PC-9 (cell line): Measurements from ENCODE around the gene DDX23. TPM values are rescaled to one million over a fixed set of nuclear protein-coding genes. Genes with fewer than 3 reads are reported as not detected.

Source experiments
- BruUV-seq: library from RNA; stranded (reverse); fragments of 400-500 nt; replicated peaks from 2 replicates; lab custom pipeline; 2021; lab: Mats Ljungman, UMichigan
- CTCF ChIA-PET: fragments of 300-600 bp; sonication (Branson Sonifier 250); formaldehyde crosslinking; loops from one replicate; lab custom pipeline; 2022; ENCODE audit warnings: antibody characterized with exemption; lab: Charles Lee
- POLR2A ChIA-PET: fragments of 300-600 bp; sonication (Branson Sonifier 250); formaldehyde crosslinking; loops from one replicate; lab custom pipeline; 2022; ENCODE audit warnings: antibody characterized with exemption; ENCODE audit not compliant: unreplicated experiment; lab: Charles Lee
- DNase-seq, 2 experiments: peaks; one replicate each; pipeline versions ENCODE4 v3.0.0 to v3.0.0-alpha.2; 2015 to 2022; ENCODE audit warnings: mixed read lengths in 1 of 2
- H2AFZ ChIP-seq: fragments of 200-600 bp; sonication (generic); 2 replicates; pipeline ENCODE4 v1.8.1; 2017; ENCODE audit warnings: antibody characterized with exemption
- H3F3A ChIP-seq: fragments of 200-600 bp; sonication (generic); 2 replicates; pipeline ENCODE4 v1.8.1; 2017; ENCODE audit warnings: antibody characterized with exemption, mild to moderate bottlenecking, low read depth; ENCODE audit not compliant: insufficient read depth
- H3K27ac ChIP-seq: fragments of 200-600 bp; sonication (generic); 2 replicates; pipeline ENCODE4 v1.6.1; 2016; ENCODE audit warnings: mixed run types
- H3K27me3 ChIP-seq: fragments of 200-600 bp; sonication (generic); 2 replicates; pipeline ENCODE4 v1.6.1; 2016; ENCODE audit warnings: low read depth, mixed run types; ENCODE audit not compliant: insufficient read depth
- H3K36me3 ChIP-seq: fragments of 200-600 bp; sonication (generic); 2 replicates; pipeline ENCODE4 v1.6.1; 2016; ENCODE audit warnings: low read depth, mixed run types
- H3K4me1 ChIP-seq: fragments of 200-600 bp; sonication (generic); replicated peaks from 2 replicates; pipeline ENCODE4 v1.6.1; 2016; ENCODE audit warnings: mixed run types; ENCODE audit not compliant: insufficient read depth
- H3K4me2 ChIP-seq: fragments of 200-600 bp; sonication (generic); 2 replicates; pipeline ENCODE4 v1.6.1; 2017; ENCODE audit warnings: mixed run types
- H3K4me3 ChIP-seq: fragments of 200-600 bp; sonication (generic); 2 replicates; pipeline ENCODE4 v1.6.1; 2016; ENCODE audit warnings: mixed run types
- H3K79me2 ChIP-seq: fragments of 200-600 bp; sonication (generic); 2 replicates; pipeline ENCODE4 v1.6.1; 2017; ENCODE audit warnings: low read depth, mixed run types
- H3K9me2 ChIP-seq: fragments of 200-600 bp; sonication (generic); 2 replicates; pipeline ENCODE4 v1.8.1; 2017; ENCODE audit warnings: mild to moderate bottlenecking; ENCODE audit not compliant: insufficient read depth
- H3K9me3 ChIP-seq: fragments of 200-600 bp; sonication (generic); 2 replicates; pipeline ENCODE4 v1.8.1; 2016; ENCODE audit warnings: low read depth; ENCODE audit not compliant: insufficient read depth
- H4K20me1 ChIP-seq: fragments of 200-600 bp; sonication (generic); 2 replicates; pipeline ENCODE4 v1.8.1; 2017; ENCODE audit not compliant: insufficient read depth
- EZH2 ChIP-seq: fragments of 200-600 bp; sonication (generic); IDR thresholded peaks from 2 replicates; pipeline ENCODE4 v1.8.0; 2017; ENCODE audit warnings: antibody characterized with exemption, low read depth
- intact Hi-C: fragments of 100-400 bp; cut with micrococcal nuclease; formaldehyde crosslinking; loops from one replicate; pipeline ENCODE4 v1.10.0; 2022; ENCODE audit not compliant: unreplicated experiment
- total RNA-seq: library from RNA; stranded (reverse); gene quantifications from 2 replicates; pipeline ENCODE4 v1.2.3, GENCODE V29; 2021
- TF ChIP-seq, protein P1 (sequence below): fragments of 200-600 bp; sonication (generic); conservative IDR thresholded peaks from 2 replicates; pipeline ENCODE4 v1.6.1; 2017; ENCODE audit warnings: mixed run types, antibody characterized with exemption, mild to moderate bottlenecking, moderate library complexity

DDX23 gene
- total RNA-seq, 1 experiment from 2014 or later = 91.4 TPM

DNA sequence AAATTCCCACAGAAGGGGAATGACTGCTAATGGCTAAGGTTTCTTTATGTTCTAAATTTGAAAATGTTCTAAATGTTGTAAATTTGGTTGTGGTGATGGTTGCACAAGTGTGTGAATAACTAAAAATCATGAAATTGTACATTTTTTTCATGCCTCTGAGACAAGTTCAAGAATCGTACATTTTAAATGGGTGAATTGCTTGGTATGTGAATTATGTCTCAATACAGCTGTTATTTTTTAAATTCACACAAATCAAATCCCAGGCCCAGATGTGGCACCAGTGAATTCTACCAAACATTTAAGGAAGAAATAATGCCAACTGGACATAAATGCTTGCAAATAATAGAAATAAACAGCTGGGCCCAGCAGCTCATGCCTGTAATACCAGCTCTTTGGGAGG is 42.3 kb upstream of the DDX23 start:
- peaks cover 7% of the 10 kb centered on the region; the same call in 1 of the 2 replicates for H3K27me3 ChIP-seq
- TF ChIP-seq, protein P1, sequence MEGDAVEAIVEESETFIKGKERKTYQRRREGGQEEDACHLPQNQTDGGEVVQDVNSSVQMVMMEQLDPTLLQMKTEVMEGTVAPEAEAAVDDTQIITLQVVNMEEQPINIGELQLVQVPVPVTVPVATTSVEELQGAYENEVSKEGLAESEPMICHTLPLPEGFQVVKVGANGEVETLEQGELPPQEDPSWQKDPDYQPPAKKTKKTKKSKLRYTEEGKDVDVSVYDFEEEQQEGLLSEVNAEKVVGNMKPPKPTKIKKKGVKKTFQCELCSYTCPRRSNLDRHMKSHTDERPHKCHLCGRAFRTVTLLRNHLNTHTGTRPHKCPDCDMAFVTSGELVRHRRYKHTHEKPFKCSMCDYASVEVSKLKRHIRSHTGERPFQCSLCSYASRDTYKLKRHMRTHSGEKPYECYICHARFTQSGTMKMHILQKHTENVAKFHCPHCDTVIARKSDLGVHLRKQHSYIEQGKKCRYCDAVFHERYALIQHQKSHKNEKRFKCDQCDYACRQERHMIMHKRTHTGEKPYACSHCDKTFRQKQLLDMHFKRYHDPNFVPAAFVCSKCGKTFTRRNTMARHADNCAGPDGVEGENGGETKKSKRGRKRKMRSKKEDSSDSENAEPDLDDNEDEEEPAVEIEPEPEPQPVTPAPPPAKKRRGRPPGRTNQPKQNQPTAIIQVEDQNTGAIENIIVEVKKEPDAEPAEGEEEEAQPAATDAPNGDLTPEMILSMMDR = no peak
- TF ChIP-seq EZH2 = no peak
- DNase-seq = no peak
- no peaks in the 10 kb centered on the region for H3K9me2 ChIP-seq
- H3K4me2 ChIP-seq = no peak overlapping the region
- no peak overlapping the region for H3K4me3 ChIP-seq
- BruUV-seq = no TSS peak
- ChIA-PET POLR2A (no interaction called here), CTCF (interaction anchor here (0.7 to 1.4 kb wide), 2 partner anchors 41 to 678 kb away, joined by 3 to 4 read pairs; no protein-coding TSS in a partner anchor)
- intact Hi-C loops = no loop called here
- H3K36me3 ChIP-seq = no peaks in the 10 kb centered on the region
- no peaks in the 10 kb centered on the region for H3K4me1 ChIP-seq
- no peaks in the 10 kb centered on the region for H3K9me3 ChIP-seq
- no peaks in the 10 kb centered on the region for H3K79me2 ChIP-seq
- no peaks in the 10 kb centered on the region for H4K20me1 ChIP-seq
- H3F3A ChIP-seq = no peaks in the 10 kb centered on the region; the same call in 1 of the 2 replicates
- H3K27ac ChIP-seq = no peak overlapping the region
- H2AFZ ChIP-seq = no peak overlapping the region

DNA sequence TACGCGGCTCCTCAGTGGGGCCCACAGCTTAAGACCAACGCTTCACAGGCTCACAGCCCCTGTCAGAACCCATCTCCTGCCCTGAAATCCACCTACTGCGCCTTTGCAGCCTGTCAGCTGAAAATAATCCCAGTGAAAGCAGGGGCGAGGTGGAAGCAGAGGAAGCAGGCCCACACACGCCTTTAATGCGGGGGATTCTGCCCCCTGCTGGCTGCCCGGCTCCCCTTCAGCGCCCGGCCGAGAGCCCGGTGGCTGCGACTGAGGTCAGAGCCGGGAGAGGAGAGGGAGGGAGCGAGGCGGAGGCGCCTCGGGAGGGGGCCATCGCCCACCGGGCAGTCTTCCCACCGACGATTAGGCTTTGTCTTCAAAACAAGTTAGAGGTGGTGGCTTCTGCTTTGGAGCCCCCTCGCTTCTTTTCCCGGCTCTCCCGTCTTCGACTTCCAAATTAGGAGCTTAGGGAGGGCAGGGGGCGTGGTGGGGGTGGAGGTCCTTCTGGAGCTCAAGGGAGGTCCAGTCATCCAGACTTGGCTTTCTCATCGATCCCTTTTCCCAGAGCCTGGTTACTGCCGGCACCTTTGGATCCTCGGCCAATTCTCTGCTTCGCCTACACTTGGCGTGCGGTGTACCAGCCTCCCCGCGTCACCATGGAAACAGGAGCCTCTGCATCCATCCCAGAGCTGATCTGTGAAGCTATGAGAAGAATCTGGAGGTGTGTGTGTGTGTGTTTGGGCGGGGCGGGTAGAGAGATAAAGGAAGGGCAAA is 38.9 kb upstream of the DDX23 start:
- peak; percentile 41 to 78 for DNase-seq
- no peak overlapping the region for H3K4me3 ChIP-seq
- intact Hi-C loops = loop anchor here (1.0 kb wide), 1 partner anchor 38 kb away; no protein-coding TSS in a partner anchor
- BruUV-seq = no TSS peak
- H3F3A ChIP-seq = no peaks in the 10 kb centered on the region; the same call in 1 of the 2 replicates
- TF ChIP-seq, protein P1 = peak; percentile 90
- no peak for TF ChIP-seq EZH2
- ChIA-PET CTCF (interaction anchor here (0.6 to 2.3 kb wide), 9 partner anchors 16 to 151 kb away, joined by 3 to 19 read pairs (median 4); partner anchors contain the start of genes ARF3 and DDX23), POLR2A (interaction anchor here (0.6 kb wide), 1 partner anchor 25 kb away, joined by 5 read pairs; no protein-coding TSS in a partner anchor)
- peaks cover 7% of the 10 kb centered on the region; the same call in 1 of the 2 replicates for H3K27me3 ChIP-seq
- no peaks in the 10 kb centered on the region for H3K4me1 ChIP-seq
- H2AFZ ChIP-seq = no peak overlapping the region
- no peaks in the 10 kb centered on the region for H3K79me2 ChIP-seq
- H3K27ac ChIP-seq = no peak overlapping the region
- peak overlapping the region; percentile 55 for H3K4me2 ChIP-seq
- no peaks in the 10 kb centered on the region for H3K9me3 ChIP-seq
- no peaks in the 10 kb centered on the region for H3K9me2 ChIP-seq
- H4K20me1 ChIP-seq = no peaks in the 10 kb centered on the region
- no peaks in the 10 kb centered on the region for H3K36me3 ChIP-seq

DNA sequence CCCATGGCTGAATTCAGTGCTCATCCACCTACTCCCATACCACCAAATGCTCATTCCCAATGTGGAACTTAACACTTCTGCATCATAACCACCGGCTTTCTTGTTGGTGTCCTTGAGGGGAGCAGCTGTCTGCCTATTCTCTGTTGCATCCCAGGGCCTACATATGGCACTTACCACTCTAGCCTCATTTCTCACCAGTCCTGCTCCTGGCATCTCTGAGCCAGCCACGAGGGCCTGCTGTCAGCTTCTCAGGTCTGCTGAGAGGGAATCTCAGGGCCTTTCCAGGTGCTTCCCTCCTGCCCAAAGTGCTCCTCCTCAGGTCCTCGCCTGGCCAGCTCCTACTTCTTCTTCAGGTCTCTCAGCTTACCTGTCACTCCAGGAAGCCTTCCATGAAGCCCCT is 37.7 kb upstream of the DDX23 start:
- H3K4me2 ChIP-seq = no peak overlapping the region

More for the DNA sequence above, 37.7 kb upstream of the DDX23 start:
- Histone ChIP-seq H3K9me3 (no peaks in the 10 kb centered on the region), H4K20me1 (no peaks in the 10 kb centered on the region), H3K4me3 (no peak overlapping the region), H3K9me2 (no peaks in the 10 kb centered on the region), H3K27me3 (peaks cover 7% of the 10 kb centered on the region; the same call in 1 of the 2 replicates), H3F3A (no peaks in the 10 kb centered on the region; the same call in 1 of the 2 replicates), H3K36me3 (no peaks in the 10 kb centered on the region), H3K79me2 (no peaks in the 10 kb centered on the region), H3K27ac (no peak overlapping the region), H3K4me1 (no peaks in the 10 kb centered on the region), H2AFZ (no peak overlapping the region)
- intact Hi-C loops = loop anchor here (1.0 kb wide), 1 partner anchor 36 kb away; no protein-coding TSS in a partner anchor
- DNase-seq = no peak
- TF ChIP-seq, protein P1 = no peak
- TF ChIP-seq EZH2 = no peak
- no TSS peak for BruUV-seq
- ChIA-PET CTCF (interaction anchor here (0.7 kb wide), 2 partner anchors 35 to 36 kb away, joined by 3 to 7 read pairs; no protein-coding TSS in a partner anchor), POLR2A (no interaction called here)
